ENCODE results near the gene EBF3.

Gene EBF3

GRCh38 chr10:129792141-129792540 is 171.9 kb downstream of the EBF3 start:
- no peak for TF ChIP-seq CTCF (IDR thresholded peaks at IDR 0.05)
- Histone ChIP-seq H3K27ac (no peak overlapping the region), H3K27me3 (no peaks in the 10 kb centered on the region), H3K4me1 (no peaks in the 10 kb centered on the region), H3K36me3 (no peaks in the 10 kb centered on the region), H3K4me3 (no peak overlapping the region), H3K9me3 (peaks cover 0 to 8% (median 0%) of the 10 kb centered on the region in 3 donors)
- intact Hi-C loops (cut with DNase I; ENCODE audit: low total_unique reads): no loop called here
- peak in 1 of 2 donors; percentile 11 for DNase-seq

- H3K27me3 ChIP-seq: no peaks in the 10 kb centered on the region
- H3K4me3 ChIP-seq: no peak overlapping the region
- peaks cover 0 to 8% (median 0%) of the 10 kb centered on the region in 3 donors for H3K9me3 ChIP-seq
- H3K36me3 ChIP-seq: no peaks in the 10 kb centered on the region
- H3K4me1 ChIP-seq: no peaks in the 10 kb centered on the region
- no peak for TF ChIP-seq CTCF (IDR thresholded peaks at IDR 0.05)
- intact Hi-C loops (cut with DNase I; ENCODE audit: low total_unique reads): no loop called here
- H3K27ac ChIP-seq: no peak overlapping the region
- DNase-seq: peak; percentile 40 to 59
These were observed 173.2 kb downstream of the EBF3 start for GRCh38 chr10:129790715-129791446.

- Histone ChIP-seq H3K9me3 (peaks cover 0 to 8% (median 0%) of the 10 kb centered on the region in 3 donors), H3K4me3 (no peak overlapping the region), H3K4me1 (no peaks in the 10 kb centered on the region), H3K27ac (no peak overlapping the region), H3K36me3 (no peaks in the 10 kb centered on the region), H3K27me3 (no peaks in the 10 kb centered on the region)
- DNase-seq: no peak
- TF ChIP-seq CTCF (IDR thresholded peaks at IDR 0.05): no peak
- intact Hi-C loops (cut with DNase I; ENCODE audit: low total_unique reads): no loop called here
These were observed 175.9 kb downstream of the EBF3 start for GRCh38 chr10:129788215-129788614.

GRCh38 chr10:129787557-129787956 is 176.5 kb downstream of the EBF3 start:
- intact Hi-C loops (cut with DNase I; ENCODE audit: low total_unique reads): no loop called here
- no peak overlapping the region for H3K27ac ChIP-seq
- H3K36me3 ChIP-seq: no peaks in the 10 kb centered on the region
- H3K4me3 ChIP-seq: no peak overlapping the region
- no peak for TF ChIP-seq CTCF (IDR thresholded peaks at IDR 0.05)
- no peak for DNase-seq
- H3K27me3 ChIP-seq: no peaks in the 10 kb centered on the region
- no peaks in the 10 kb centered on the region for H3K4me1 ChIP-seq
- peaks cover 0 to 8% (median 0%) of the 10 kb centered on the region in 3 donors for H3K9me3 ChIP-seq

DNA sequence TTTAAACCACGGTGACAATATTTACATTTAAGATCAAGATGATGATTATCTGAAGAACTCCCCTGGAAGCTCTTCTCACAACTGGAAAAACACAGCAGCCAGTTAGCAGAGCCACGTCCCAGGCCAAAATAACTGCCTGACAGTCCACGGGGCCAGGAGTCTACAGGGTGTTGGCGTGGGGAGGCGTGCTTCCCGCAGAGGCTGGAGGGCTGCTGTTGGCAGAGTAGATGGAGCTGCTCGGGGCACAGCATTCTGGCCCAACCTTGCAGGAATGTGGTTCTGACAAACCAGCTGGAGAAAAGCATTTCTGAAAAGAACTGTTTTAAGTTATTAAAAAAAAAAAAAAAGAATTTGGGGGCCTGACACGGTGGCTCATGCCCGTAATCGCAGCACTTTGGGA is 177.9 kb downstream of the EBF3 start:
- Histone ChIP-seq H3K27me3 (no peaks in the 10 kb centered on the region), H3K9me3 (peaks cover 0 to 8% (median 0%) of the 10 kb centered on the region in 3 donors), H3K4me1 (no peaks in the 10 kb centered on the region), H3K36me3 (no peaks in the 10 kb centered on the region), H3K4me3 (no peak overlapping the region), H3K27ac (no peak overlapping the region)
- intact Hi-C loops (cut with DNase I; ENCODE audit: low total_unique reads): no loop called here
- DNase-seq: peak in 1 of 2 donors; percentile 43
- no peak for TF ChIP-seq CTCF (IDR thresholded peaks at IDR 0.05)

Data from tibial artery (tissue), 4 donors.